ENCODE data around the gene JSRP1.
A peak's percentile ranks its signal among the peaks of the same experiment; 100 is the strongest.

JSRP1 gene

GRCh38 chr19:2245273-2245672, 10.9 kb downstream of the JSRP1 start:
- no peak for DNase-seq

- no peak for DNase-seq
Measured at GRCh38 chr19:2244486-2244885, 11.7 kb downstream of the JSRP1 start.

GRCh38 chr19:2244125-2244411, 12.1 kb downstream of the JSRP1 start:
- no peak for DNase-seq

- DNase-seq, result no peak
Measured at GRCh38 chr19:2243274-2244124, 12.7 kb downstream of the JSRP1 start.

GRCh38 chr19:2242816-2243215, 13.4 kb downstream of the JSRP1 start:
- no peak for DNase-seq

- no peak for DNase-seq
Measured at GRCh38 chr19:2242092-2242537, 14.1 kb downstream of the JSRP1 start.

- DNase-seq, result no peak
Measured at GRCh38 chr19:2240881-2241760, 15.1 kb downstream of the JSRP1 start.

GRCh38 chr19:2239771-2240770, 16.1 kb downstream of the JSRP1 start:
- DNase-seq, result no peak

- no peak for DNase-seq
Measured at GRCh38 chr19:2239173-2239572, 17.0 kb downstream of the JSRP1 start.

- DNase-seq, result no peak
Measured at GRCh38 chr19:2237869-2238153, 18.4 kb downstream of the JSRP1 start.

GRCh38 chr19:2237051-2237868, 19.0 kb downstream of the JSRP1 start:
- DNase-seq, result no peak

- DNase-seq, result peak; percentile 97
Measured at GRCh38 chr19:2236314-2237050, 19.7 kb downstream of the JSRP1 start, which contains the start of the genes PLEKHJ1 and SF3A2. PLEKHJ1 (minus strand) TSS chr19:2236329; CDS start chr19:2236248, 81 bp downstream. SF3A2 (plus strand) TSS chr19:2236824; CDS start chr19:2243419, 6,595 bp downstream.

- DNase-seq, result no peak
Measured at GRCh38 chr19:2236064-2236313, 20.2 kb downstream of the JSRP1 start.

- peak; percentile 73 for DNase-seq
Measured at GRCh38 chr19:2235381-2236063, 20.7 kb downstream of the JSRP1 start.

- DNase-seq, result no peak
Measured at GRCh38 chr19:2234996-2235380, 21.2 kb downstream of the JSRP1 start.

- no peak for DNase-seq
Measured at GRCh38 chr19:2233601-2234280, 22.5 kb downstream of the JSRP1 start.

GRCh38 chr19:2232286-2233151, 23.7 kb downstream of the JSRP1 start:
- DNase-seq, result no peak

GRCh38 chr19:2231621-2232221, 24.5 kb downstream of the JSRP1 start:
- DNase-seq, result no peak
